Erythroblast (primary cell): ENCODE data around the gene BCAP31.

Experiments used
- GATA1 ChIP-seq: IDR thresholded peaks from 2 replicates; pipeline ENCODE4 v1.6.1; 2011; ENCODE audit warnings: low read depth, mild to moderate bottlenecking, control low read depth, low read length, moderate library complexity
- POLR2A ChIP-seq: IDR thresholded peaks from 2 replicates; pipeline ENCODE4 v1.6.1; 2011; ENCODE audit warnings: mild to moderate bottlenecking, low read length

- no peak for TF ChIP-seq POLR2A
- no peak for TF ChIP-seq GATA1
Measured at GRCh38 chrX:153723351-153724251, 586 bp downstream of the BCAP31 start.
